Panc1 (cell line): ENCODE results near the gene HNRNPUL1.

Source experiments
- POLR2AphosphoS5 ChIP-seq: IDR thresholded peaks from 2 replicates; pipeline ENCODE4 v1.6.1; 2012; ENCODE audit warnings: mild to moderate bottlenecking, low read depth, low read length, moderate library complexity
- TCF7L2 ChIP-seq: IDR thresholded peaks from 2 replicates; pipeline ENCODE4 v1.6.1; 2011; ENCODE audit warnings: mild to moderate bottlenecking, low read depth, low read length, inconsistent platforms
- TF ChIP-seq, protein P1 (sequence below): fragments of 450-650 bp; IDR thresholded peaks from 2 replicates; pipeline ENCODE4 v1.5.1; 2017; ENCODE audit warnings: mild to moderate bottlenecking
- TF ChIP-seq, protein P2 (sequence below), 2 experiments: IDR thresholded peaks; 2 replicates each; pipeline ENCODE4 v1.6.1; 2011 to 2012; ENCODE audit warnings: low read depth in 2 of 2, control low read depth in 1 of 2, low read length in 1 of 2, mild to moderate bottlenecking in 1 of 2, moderate library complexity in 1 of 2; ENCODE audit not compliant: insufficient read depth in 1 of 2

GRCh38 chr19:41324231-41324702, 60.1 kb downstream of the HNRNPUL1 start:
- TF ChIP-seq, protein P1, sequence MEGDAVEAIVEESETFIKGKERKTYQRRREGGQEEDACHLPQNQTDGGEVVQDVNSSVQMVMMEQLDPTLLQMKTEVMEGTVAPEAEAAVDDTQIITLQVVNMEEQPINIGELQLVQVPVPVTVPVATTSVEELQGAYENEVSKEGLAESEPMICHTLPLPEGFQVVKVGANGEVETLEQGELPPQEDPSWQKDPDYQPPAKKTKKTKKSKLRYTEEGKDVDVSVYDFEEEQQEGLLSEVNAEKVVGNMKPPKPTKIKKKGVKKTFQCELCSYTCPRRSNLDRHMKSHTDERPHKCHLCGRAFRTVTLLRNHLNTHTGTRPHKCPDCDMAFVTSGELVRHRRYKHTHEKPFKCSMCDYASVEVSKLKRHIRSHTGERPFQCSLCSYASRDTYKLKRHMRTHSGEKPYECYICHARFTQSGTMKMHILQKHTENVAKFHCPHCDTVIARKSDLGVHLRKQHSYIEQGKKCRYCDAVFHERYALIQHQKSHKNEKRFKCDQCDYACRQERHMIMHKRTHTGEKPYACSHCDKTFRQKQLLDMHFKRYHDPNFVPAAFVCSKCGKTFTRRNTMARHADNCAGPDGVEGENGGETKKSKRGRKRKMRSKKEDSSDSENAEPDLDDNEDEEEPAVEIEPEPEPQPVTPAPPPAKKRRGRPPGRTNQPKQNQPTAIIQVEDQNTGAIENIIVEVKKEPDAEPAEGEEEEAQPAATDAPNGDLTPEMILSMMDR: no peak
- TF ChIP-seq POLR2AphosphoS5 (peak; percentile 45), TCF7L2 (no peak)
- TF ChIP-seq, protein P2, sequence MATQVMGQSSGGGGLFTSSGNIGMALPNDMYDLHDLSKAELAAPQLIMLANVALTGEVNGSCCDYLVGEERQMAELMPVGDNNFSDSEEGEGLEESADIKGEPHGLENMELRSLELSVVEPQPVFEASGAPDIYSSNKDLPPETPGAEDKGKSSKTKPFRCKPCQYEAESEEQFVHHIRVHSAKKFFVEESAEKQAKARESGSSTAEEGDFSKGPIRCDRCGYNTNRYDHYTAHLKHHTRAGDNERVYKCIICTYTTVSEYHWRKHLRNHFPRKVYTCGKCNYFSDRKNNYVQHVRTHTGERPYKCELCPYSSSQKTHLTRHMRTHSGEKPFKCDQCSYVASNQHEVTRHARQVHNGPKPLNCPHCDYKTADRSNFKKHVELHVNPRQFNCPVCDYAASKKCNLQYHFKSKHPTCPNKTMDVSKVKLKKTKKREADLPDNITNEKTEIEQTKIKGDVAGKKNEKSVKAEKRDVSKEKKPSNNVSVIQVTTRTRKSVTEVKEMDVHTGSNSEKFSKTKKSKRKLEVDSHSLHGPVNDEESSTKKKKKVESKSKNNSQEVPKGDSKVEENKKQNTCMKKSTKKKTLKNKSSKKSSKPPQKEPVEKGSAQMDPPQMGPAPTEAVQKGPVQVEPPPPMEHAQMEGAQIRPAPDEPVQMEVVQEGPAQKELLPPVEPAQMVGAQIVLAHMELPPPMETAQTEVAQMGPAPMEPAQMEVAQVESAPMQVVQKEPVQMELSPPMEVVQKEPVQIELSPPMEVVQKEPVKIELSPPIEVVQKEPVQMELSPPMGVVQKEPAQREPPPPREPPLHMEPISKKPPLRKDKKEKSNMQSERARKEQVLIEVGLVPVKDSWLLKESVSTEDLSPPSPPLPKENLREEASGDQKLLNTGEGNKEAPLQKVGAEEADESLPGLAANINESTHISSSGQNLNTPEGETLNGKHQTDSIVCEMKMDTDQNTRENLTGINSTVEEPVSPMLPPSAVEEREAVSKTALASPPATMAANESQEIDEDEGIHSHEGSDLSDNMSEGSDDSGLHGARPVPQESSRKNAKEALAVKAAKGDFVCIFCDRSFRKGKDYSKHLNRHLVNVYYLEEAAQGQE (IDR thresholded peaks at IDR 0.05; ENCODE audit: insufficient read depth in 1 of 2, low read depth in 2 of 2, low read length in 1 of 2): no peak
